Omental fat pad (tissue), 4 donors: Measurements from ENCODE around the gene OTP. TPM values are rescaled to one million over a fixed set of nuclear protein-coding genes. Genes with fewer than 3 reads are reported as not detected.

Experiments used
- ATAC-seq: fragments of 150-250 bp; one replicate; pipeline ENCODE4 v1.9.1; 2016; ENCODE audit warnings: mild to moderate bottlenecking, moderate library complexity; ENCODE audit not compliant: low FRiP score
- DNase-seq: peaks from one replicate; pipeline ENCODE4 v3.0.0-alpha.2; 2019; ENCODE audit warnings: low spot score
- total RNA-seq, 4 donors: library from RNA; depleted of rRNA; stranded (reverse); fragments of >200 nt; gene quantifications; one replicate each; pipeline ENCODE4 v1.1.0, GENCODE V29; 2016
- TF ChIP-seq, protein P1 (sequence below), 3 donors: fragments of 450-650 bp; IDR thresholded peaks; one replicate each; pipeline ENCODE4 v1.5.1; 2016 to 2017; ENCODE audit warnings: antibody characterized with exemption in 3 of 3, mild to moderate bottlenecking in 3 of 3, moderate library complexity in 2 of 3

Gene OTP
- total RNA-seq, 4 donors from 2014 or later, result not detected

DNA sequence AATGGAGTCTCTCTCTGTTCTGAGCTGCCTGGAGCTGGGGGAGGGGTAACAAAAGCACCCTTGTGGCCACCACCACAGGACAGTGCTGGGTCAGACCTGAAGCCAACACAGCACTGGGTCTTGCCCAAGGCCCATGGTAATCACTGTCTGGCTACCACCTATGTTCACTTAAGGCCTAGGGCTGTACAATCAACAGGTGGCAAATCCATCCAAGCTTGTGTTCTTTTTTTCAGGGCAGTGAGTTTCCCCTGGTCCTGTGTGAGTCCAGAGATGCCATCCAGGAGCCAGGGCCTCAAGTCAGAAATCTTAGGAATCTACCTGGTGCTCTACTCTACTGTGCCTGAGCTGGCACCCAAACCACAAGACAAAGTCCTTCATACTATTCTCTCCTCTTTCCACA, 20.1 kb upstream of the OTP start:
- DNase-seq, result no peak
- TF ChIP-seq, protein P1, sequence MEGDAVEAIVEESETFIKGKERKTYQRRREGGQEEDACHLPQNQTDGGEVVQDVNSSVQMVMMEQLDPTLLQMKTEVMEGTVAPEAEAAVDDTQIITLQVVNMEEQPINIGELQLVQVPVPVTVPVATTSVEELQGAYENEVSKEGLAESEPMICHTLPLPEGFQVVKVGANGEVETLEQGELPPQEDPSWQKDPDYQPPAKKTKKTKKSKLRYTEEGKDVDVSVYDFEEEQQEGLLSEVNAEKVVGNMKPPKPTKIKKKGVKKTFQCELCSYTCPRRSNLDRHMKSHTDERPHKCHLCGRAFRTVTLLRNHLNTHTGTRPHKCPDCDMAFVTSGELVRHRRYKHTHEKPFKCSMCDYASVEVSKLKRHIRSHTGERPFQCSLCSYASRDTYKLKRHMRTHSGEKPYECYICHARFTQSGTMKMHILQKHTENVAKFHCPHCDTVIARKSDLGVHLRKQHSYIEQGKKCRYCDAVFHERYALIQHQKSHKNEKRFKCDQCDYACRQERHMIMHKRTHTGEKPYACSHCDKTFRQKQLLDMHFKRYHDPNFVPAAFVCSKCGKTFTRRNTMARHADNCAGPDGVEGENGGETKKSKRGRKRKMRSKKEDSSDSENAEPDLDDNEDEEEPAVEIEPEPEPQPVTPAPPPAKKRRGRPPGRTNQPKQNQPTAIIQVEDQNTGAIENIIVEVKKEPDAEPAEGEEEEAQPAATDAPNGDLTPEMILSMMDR (IDR thresholded peaks at IDR 0.05), result no peak
- ATAC-seq, result no peak

- DNase-seq (no peak), ATAC-seq (no peak)
- TF ChIP-seq, protein P1 (IDR thresholded peaks at IDR 0.05), result no peak
These were observed 12.8 kb upstream of the OTP start for GRCh38 chr5:77651343-77651742.

- DNase-seq (no peak), ATAC-seq (no peak)
- TF ChIP-seq, protein P1 (IDR thresholded peaks at IDR 0.05), result no peak
These were observed 12.2 kb upstream of the OTP start for GRCh38 chr5:77650686-77651085.

GRCh38 chr5:77649776-77650175, 11.3 kb upstream of the OTP start:
- DNase-seq (no peak), ATAC-seq (no peak)
- TF ChIP-seq, protein P1 (IDR thresholded peaks at IDR 0.05), result no peak

DNA sequence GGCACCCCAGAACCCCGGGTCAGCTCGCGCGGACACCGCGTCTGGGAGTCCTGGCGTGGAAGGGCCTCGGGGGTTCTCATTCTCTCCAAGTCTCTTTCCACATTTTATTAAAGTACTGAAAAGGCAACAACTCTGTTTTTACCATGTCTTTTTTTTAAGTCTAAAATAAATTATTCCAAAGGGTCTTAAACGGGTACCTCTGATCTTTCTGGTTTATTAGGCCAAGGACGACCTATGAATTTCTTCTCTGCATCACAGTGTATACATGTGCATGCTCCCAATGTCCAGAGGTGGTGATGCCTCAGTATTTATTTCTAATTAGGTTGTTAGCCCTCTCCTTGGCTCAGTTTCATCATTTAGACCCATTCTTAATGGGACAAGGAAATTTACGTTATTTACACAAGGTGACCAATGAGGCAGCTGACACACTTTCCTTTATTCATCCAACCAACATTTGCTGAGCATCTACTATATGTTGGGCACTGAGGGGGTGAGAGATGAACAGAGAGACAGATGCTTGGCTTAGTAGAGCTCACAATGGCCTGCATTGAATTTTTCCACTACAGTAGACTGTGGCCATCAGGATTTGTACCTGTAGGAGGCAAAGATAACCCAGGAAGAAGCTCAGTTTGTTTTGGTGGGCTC, 7.6 kb upstream of the OTP start:
- no peak for DNase-seq
- TF ChIP-seq, protein P1 (IDR thresholded peaks at IDR 0.05), result no peak
- ATAC-seq, result no peak

- DNase-seq, result no peak
- TF ChIP-seq, protein P1 (IDR thresholded peaks at IDR 0.05), result no peak
- peak; percentile 57 for ATAC-seq
These were observed 6.9 kb upstream of the OTP start for GRCh38 chr5:77645158-77645994.
